Measurements from ENCODE around the gene ULK1.
A peak's percentile ranks its signal among the peaks of the same experiment; 100 is the strongest.
"Not testable (repeated sequence)": the region's sequence is repeated elsewhere in the genome, so short reads cannot be mapped to it uniquely, and the experiment has no call there.

ULK1 gene

GRCh38 chr12:131943389-131943788 lies 49.0 kb downstream of the ULK1 start:
- DNase-seq (ENCODE audit: low read depth in 2 of 2), result no peak

- DNase-seq (ENCODE audit: low read depth in 2 of 2), result no peak
Observed at GRCh38 chr12:131943876-131944275, 49.5 kb downstream of the ULK1 start.

GRCh38 chr12:131944601-131945251 lies 50.3 kb downstream of the ULK1 start:
- DNase-seq (ENCODE audit: low read depth in 2 of 2), result no peak

GRCh38 chr12:131946757-131947156 lies 52.3 kb downstream of the ULK1 start:
- DNase-seq (ENCODE audit: low read depth in 2 of 2), result no peak

GRCh38 chr12:131947482-131948027 lies 53.1 kb downstream of the ULK1 start:
- DNase-seq (ENCODE audit: low read depth in 2 of 2), result no peak

- DNase-seq (ENCODE audit: low read depth in 2 of 2), result no peak
Observed at GRCh38 chr12:131948166-131948712, 53.8 kb downstream of the ULK1 start.

GRCh38 chr12:131948713-131949430 lies 54.5 kb downstream of the ULK1 start:
- DNase-seq (ENCODE audit: low read depth in 2 of 2), result not testable (repeated sequence)

GRCh38 chr12:131949431-131950181 lies 55.2 kb downstream of the ULK1 start, which contains the start of gene EP400:
TSS of gene EP400 (plus strand) at chr12:131949942. CDS start at chr12:131960620, 10,678 bp downstream.
- DNase-seq (ENCODE audit: low read depth in 2 of 2), result peak; percentile 95

- no peak for DNase-seq (ENCODE audit: low read depth in 2 of 2)
Observed at GRCh38 chr12:131950182-131950913, 55.9 kb downstream of the ULK1 start.

- DNase-seq (ENCODE audit: low read depth in 2 of 2), result not testable (repeated sequence)
Observed at GRCh38 chr12:131953810-131954209, 59.4 kb downstream of the ULK1 start.

- not testable (repeated sequence) for DNase-seq (ENCODE audit: low read depth in 2 of 2)
Observed at GRCh38 chr12:131954460-131954859, 60.0 kb downstream of the ULK1 start.

GRCh38 chr12:131959116-131959515 lies 64.7 kb downstream of the ULK1 start:
- DNase-seq (ENCODE audit: low read depth in 2 of 2), result no peak

GRCh38 chr12:131959641-131960589 lies 65.5 kb downstream of the ULK1 start:
- no peak for DNase-seq (ENCODE audit: low read depth in 2 of 2)

GRCh38 chr12:131960590-131961325 lies 66.3 kb downstream of the ULK1 start:
- not testable (repeated sequence) for DNase-seq (ENCODE audit: low read depth in 2 of 2)

- not testable (repeated sequence) for DNase-seq (ENCODE audit: low read depth in 2 of 2)
Observed at GRCh38 chr12:131961328-131961727, 66.9 kb downstream of the ULK1 start.

- DNase-seq (ENCODE audit: low read depth in 2 of 2), result no peak
Observed at GRCh38 chr12:131962069-131962468, 67.6 kb downstream of the ULK1 start.

- no peak for DNase-seq (ENCODE audit: low read depth in 2 of 2)
Observed at GRCh38 chr12:131963381-131963780, 69.0 kb downstream of the ULK1 start.

- no peak for DNase-seq (ENCODE audit: low read depth in 2 of 2)
Observed at GRCh38 chr12:131965073-131965472, 70.7 kb downstream of the ULK1 start.

GRCh38 chr12:131971226-131971625 lies 76.8 kb downstream of the ULK1 start:
- DNase-seq (ENCODE audit: low read depth in 2 of 2), result no peak

Data from stimulated activated CD4-positive, alpha-beta T cell treated with anti-CD3 and anti-CD28 coated beads, Interleukin-4, amount 100 ng/mL, for 48 hours (primary cell).